GM12875 (cell line): ENCODE measurements around the gene CRCP.

Experiments used
- H3K4me3 ChIP-seq: one replicate; pipeline ENCODE4 v1.5.1; 2011; ENCODE audit warnings: low read depth, low read length, control low read depth
- TF ChIP-seq, protein P1 (sequence below): IDR thresholded peaks from 2 replicates; pipeline ENCODE4 v1.5.1; 2011; ENCODE audit warnings: low read depth, mild to moderate bottlenecking, control low read depth, inconsistent platforms, low read length, moderate library complexity, borderline replicate concordance; ENCODE audit not compliant: insufficient read depth

The CRCP gene

DNA sequence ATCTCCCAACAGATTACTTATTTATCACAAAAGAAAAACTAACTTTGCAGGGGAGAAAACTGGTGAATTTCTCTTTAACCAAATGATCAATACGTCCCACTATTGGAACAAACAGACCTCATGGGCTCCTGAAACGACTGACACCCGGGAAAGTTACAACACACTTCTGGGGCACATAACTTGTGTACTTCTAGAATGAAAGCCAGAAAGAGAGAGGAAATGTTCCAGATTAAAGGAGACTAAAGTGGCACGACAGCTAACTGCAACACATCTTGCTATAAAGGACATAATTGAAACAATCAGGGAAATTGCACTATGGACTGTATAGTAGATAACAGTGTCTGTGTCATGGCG is 75.8 kb downstream of the CRCP start:
- TF ChIP-seq, protein P1, sequence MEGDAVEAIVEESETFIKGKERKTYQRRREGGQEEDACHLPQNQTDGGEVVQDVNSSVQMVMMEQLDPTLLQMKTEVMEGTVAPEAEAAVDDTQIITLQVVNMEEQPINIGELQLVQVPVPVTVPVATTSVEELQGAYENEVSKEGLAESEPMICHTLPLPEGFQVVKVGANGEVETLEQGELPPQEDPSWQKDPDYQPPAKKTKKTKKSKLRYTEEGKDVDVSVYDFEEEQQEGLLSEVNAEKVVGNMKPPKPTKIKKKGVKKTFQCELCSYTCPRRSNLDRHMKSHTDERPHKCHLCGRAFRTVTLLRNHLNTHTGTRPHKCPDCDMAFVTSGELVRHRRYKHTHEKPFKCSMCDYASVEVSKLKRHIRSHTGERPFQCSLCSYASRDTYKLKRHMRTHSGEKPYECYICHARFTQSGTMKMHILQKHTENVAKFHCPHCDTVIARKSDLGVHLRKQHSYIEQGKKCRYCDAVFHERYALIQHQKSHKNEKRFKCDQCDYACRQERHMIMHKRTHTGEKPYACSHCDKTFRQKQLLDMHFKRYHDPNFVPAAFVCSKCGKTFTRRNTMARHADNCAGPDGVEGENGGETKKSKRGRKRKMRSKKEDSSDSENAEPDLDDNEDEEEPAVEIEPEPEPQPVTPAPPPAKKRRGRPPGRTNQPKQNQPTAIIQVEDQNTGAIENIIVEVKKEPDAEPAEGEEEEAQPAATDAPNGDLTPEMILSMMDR: no peak

DNA sequence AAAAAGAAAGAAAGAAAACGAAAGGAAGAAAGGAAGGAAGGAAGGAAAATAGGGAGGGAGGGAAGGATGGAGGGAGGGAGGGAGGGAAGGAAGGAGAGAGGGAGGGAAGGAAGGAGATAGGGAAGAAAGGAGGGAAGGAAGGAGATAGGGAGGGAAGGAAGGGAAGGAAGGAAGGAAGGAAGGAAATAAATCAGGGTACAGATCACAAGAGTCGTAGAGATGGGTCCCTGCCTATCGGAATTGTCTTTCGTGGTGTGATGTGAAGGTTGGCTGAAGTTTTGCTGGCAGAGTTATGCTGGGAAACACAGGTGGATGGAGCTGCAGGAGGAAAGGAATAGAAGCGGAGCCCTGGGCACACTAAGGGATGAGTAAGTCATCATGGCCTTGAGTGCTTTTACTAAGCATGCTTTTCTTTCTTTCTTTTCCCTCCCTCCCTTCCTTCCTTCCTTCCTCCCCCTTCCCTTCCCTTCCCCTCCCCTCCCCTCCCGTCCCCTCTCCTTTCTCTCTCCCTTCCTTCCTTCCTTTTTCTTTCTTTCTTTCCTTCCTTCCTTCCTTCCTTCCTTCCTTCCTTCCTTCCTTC is 78.6 kb downstream of the CRCP start:
- TF ChIP-seq, protein P1: no peak

More for the DNA sequence above, 75.8 kb downstream of the CRCP start:
- H3K4me3 ChIP-seq: no peak overlapping the region

DNA sequence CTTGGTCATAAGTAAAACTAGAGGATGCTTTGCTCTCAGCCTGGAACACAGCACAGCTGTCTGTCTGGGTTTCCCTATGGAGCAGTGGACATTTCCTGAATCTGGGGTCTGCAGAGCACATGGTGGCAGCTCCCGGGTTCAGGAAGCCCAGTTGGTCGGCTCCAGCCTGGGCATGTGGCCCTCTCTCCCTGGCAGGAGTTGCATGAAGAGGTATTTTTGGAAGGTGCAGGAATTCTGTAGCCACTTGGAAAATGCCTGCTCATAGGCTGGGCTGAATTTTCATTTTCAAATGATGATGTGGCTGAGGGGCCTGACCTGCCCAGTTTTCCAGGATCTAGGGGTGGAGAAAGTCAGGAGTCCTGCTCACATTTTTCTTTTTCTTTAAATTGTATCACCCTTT is 83.8 kb downstream of the CRCP start:
- TF ChIP-seq, protein P1: no peak

More for the DNA sequence above, 78.6 kb downstream of the CRCP start:
- no peak overlapping the region for H3K4me3 ChIP-seq

DNA sequence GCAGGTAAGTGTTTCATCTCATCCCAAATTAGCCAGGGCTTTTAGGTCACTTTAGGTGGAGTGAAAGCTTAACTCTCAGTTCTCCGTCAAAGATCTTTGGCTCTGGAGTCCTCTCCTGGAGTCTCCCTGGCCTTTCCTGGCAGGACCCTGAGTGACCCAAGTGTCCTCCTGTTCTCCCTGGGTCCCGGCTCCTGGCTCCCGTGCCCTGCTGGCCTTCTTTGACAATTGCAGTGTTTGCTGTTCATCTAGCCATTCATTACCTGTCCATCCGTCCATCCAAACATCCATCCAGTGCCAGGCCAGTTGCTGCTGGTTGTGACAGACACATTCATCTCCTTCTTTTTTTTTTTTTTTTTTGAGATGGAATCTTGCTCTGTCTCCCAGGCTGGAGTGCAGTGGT is 84.3 kb downstream of the CRCP start:
- TF ChIP-seq, protein P1: no peak
- no peak overlapping the region for H3K4me3 ChIP-seq

More for the DNA sequence above, 83.8 kb downstream of the CRCP start:
- no peak overlapping the region for H3K4me3 ChIP-seq

DNA sequence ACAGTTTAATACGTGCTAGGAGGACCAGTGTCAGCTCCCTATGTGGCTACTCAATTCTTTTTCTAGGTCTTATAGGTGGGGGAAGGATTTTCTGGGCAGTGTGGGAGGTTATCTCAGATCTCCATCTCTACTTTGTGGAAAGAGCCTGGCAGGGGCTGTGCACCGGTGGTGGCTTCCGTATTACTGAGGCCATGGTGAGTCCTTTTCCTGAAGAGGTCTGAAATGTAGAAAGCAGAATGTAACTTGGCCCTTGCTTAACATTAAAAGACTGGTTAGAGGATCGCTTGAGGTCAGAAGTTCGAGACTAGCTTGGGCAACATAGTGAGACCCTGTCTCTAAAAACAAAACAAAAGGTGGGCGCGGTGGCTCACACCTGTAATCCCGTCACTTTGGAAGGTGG is 87.8 kb downstream of the CRCP start:
- no peak overlapping the region for H3K4me3 ChIP-seq
- TF ChIP-seq, protein P1: no peak
